OCI-LY1 (cell line): ENCODE measurements around the gene P2RY6.

ENCODE experiments used
- H2AFZ ChIP-seq: fragments of 200-600 bp; sonication (generic), shearing (Covaris generic); 2 replicates; pipeline ENCODE4 v1.6.0; 2014; ENCODE audit warnings: antibody characterized with exemption, mild to moderate bottlenecking, low read length
- H3F3A ChIP-seq: fragments of 200-600 bp; sonication (generic), shearing (Covaris generic); 2 replicates; pipeline ENCODE4 v1.6.0; 2014; ENCODE audit warnings: mild to moderate bottlenecking, antibody characterized with exemption, low read length, moderate library complexity; ENCODE audit not compliant: insufficient read depth
- H3K27ac ChIP-seq: fragments of 200-600 bp; sonication (generic); 2 replicates; pipeline ENCODE4 v1.5.1; 2014; ENCODE audit warnings: low read length, mixed run types, mild to moderate bottlenecking, low read depth; ENCODE audit not compliant: poor library complexity, severe bottlenecking
- H3K27me3 ChIP-seq: fragments of 200-600 bp; sonication (generic); 2 replicates; pipeline ENCODE4 v1.6.0; 2014; ENCODE audit warnings: antibody characterized with exemption, mild to moderate bottlenecking, low read length, moderate library complexity; ENCODE audit not compliant: insufficient read depth
- H3K36me3 ChIP-seq: fragments of 200-600 bp; sonication (generic); 2 replicates; pipeline ENCODE4 v1.6.1; 2014; ENCODE audit warnings: mild to moderate bottlenecking, antibody characterized with exemption, low read length, moderate library complexity, mixed read lengths; ENCODE audit not compliant: insufficient read depth
- H3K4me1 ChIP-seq: fragments of 200-600 bp; sonication (generic); 2 replicates; pipeline ENCODE4 v1.5.1; 2014; ENCODE audit warnings: mild to moderate bottlenecking, low read length, moderate library complexity; ENCODE audit not compliant: insufficient read depth, severe bottlenecking
- H3K4me2 ChIP-seq: fragments of 200-600 bp; sonication (generic), shearing (Covaris generic); 2 replicates; pipeline ENCODE4 v1.6.1; 2014; ENCODE audit warnings: low read length
- H3K4me3 ChIP-seq: fragments of 200-600 bp; sonication (generic); 2 replicates; pipeline ENCODE4 v1.5.1; 2014; ENCODE audit warnings: low read length, low read depth, mild to moderate bottlenecking, mixed read lengths; ENCODE audit not compliant: poor library complexity, severe bottlenecking
- H3K79me2 ChIP-seq: fragments of 200-600 bp; shearing (Covaris generic); 2 replicates; pipeline ENCODE4 v1.6.1; 2016; ENCODE audit warnings: mixed run types, low read length, mixed read lengths; ENCODE audit not compliant: insufficient read depth
- H3K9ac ChIP-seq: fragments of 200-600 bp; sonication (generic), shearing (Covaris generic); 2 replicates; pipeline ENCODE4 v1.6.1; 2014; ENCODE audit warnings: mild to moderate bottlenecking, low read length, mixed read lengths
- H3K9me2 ChIP-seq: fragments of 200-600 bp; sonication (generic), shearing (Covaris generic); 2 replicates; pipeline ENCODE4 v1.6.1; 2014; ENCODE audit warnings: low read depth, mild to moderate bottlenecking, low read length, mixed read lengths
- H3K9me3 ChIP-seq: fragments of 200-600 bp; shearing (Covaris generic); 2 replicates; pipeline ENCODE4 v1.6.1; 2014; ENCODE audit warnings: low read length, mixed read lengths
- H4K20me1 ChIP-seq: fragments of 200-600 bp; sonication (generic), shearing (Covaris generic); 2 replicates; pipeline ENCODE4 v1.6.0; 2016; ENCODE audit warnings: mild to moderate bottlenecking, low read length; ENCODE audit not compliant: insufficient read depth
- CTCF ChIP-seq: fragments of 200-600 bp; sonication (generic), shearing (Covaris generic); IDR thresholded peaks from 2 replicates; pipeline ENCODE4 v1.5.1; 2017; ENCODE audit warnings: mild to moderate bottlenecking, antibody characterized with exemption, low read length, moderate library complexity, mixed read lengths
- EZH2 ChIP-seq: fragments of 200-600 bp; sonication (generic), shearing (Covaris generic); IDR thresholded peaks from 2 replicates; pipeline ENCODE4 v1.8.0; 2017; ENCODE audit warnings: borderline replicate concordance, mixed run types, mild to moderate bottlenecking, antibody characterized with exemption, low read length, moderate library complexity, mixed read lengths

P2RY6 gene

GRCh38 chr11:73321604-73322381, 49.7 kb downstream of the P2RY6 start:
- Histone ChIP-seq H3K4me3 (no peak overlapping the region), H4K20me1 (no peaks in the 10 kb centered on the region), H3F3A (no peaks in the 10 kb centered on the region), H2AFZ (no peak overlapping the region), H3K36me3 (no peaks in the 10 kb centered on the region), H3K79me2 (no peaks in the 10 kb centered on the region), H3K9me3 (no peaks in the 10 kb centered on the region), H3K9me2 (no peaks in the 10 kb centered on the region), H3K27ac (no peak overlapping the region), H3K9ac (no peak overlapping the region), H3K4me1 (no peaks in the 10 kb centered on the region), H3K27me3 (no peaks in the 10 kb centered on the region), H3K4me2 (no peak overlapping the region)
- TF ChIP-seq EZH2 (no peak), CTCF (no peak)

DNA sequence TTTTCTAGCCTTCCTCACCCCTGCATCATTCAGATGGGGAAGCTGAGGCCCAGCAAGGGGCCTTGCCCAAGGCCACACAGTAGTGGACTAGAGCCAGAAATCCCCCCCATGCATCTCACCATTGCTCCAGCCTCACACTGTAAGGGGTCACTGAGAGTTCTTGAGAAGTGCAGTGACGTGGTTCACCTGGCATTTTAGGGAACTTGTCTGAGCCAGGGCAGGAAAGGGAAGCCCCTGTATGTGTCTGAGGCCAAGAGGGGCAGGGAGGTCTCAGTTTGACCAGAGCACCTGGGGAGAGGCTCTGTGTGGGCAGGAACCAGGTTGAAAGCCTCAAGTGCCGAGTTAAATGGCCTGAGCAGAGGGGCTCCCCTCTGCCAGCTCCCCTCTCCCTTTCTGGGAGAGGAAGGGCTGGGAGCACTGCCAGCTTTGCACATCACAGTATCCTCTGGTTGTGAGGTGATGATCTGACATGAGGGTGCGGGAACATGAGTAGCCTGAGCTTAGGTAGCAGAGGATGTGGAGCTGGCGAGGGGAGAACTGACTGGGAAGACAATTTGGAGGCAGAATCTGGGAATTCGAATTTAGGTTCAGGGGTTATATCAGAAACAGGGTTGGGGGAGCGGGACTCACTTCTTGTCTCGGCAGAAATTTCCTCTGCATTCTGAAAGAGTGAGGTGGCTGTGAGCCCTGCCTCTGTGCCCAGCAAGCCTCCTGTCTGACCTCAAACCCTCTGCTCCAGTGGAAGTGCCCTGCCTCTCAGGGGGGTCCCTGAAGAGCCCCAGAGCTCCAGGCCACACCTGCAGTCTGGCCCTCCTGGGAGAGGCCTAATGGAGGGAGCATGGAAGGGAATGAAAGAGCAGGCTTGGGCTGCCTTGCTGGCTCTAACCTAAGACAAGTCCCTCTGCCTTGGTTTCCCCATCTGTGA, 50.5 kb downstream of the P2RY6 start:
- H3K4me2 ChIP-seq = no peak overlapping the region

GRCh38 chr11:73323464-73323863, 51.3 kb downstream of the P2RY6 start:
- H3K36me3 ChIP-seq = no peaks in the 10 kb centered on the region
- H3K4me2 ChIP-seq = no peak overlapping the region
- H3K9ac ChIP-seq = no peak overlapping the region
- H3K4me1 ChIP-seq = no peaks in the 10 kb centered on the region
- no peaks in the 10 kb centered on the region for H4K20me1 ChIP-seq
- no peaks in the 10 kb centered on the region for H3K27me3 ChIP-seq
- no peak overlapping the region for H3K4me3 ChIP-seq
- TF ChIP-seq EZH2 (no peak), CTCF (no peak)
- H3K9me3 ChIP-seq = no peaks in the 10 kb centered on the region
- no peaks in the 10 kb centered on the region for H3F3A ChIP-seq
- no peaks in the 10 kb centered on the region for H3K9me2 ChIP-seq
- H3K79me2 ChIP-seq = no peaks in the 10 kb centered on the region
- H2AFZ ChIP-seq = no peak overlapping the region
- H3K27ac ChIP-seq = no peak overlapping the region

More for the DNA sequence above, 50.5 kb downstream of the P2RY6 start:
- no peak overlapping the region for H3K9ac ChIP-seq
- H3K27me3 ChIP-seq = no peaks in the 10 kb centered on the region
- no peak overlapping the region for H3K27ac ChIP-seq
- no peaks in the 10 kb centered on the region for H3K9me2 ChIP-seq
- no peaks in the 10 kb centered on the region for H3F3A ChIP-seq
- no peaks in the 10 kb centered on the region for H3K79me2 ChIP-seq
- H3K36me3 ChIP-seq = no peaks in the 10 kb centered on the region
- no peaks in the 10 kb centered on the region for H4K20me1 ChIP-seq
- no peaks in the 10 kb centered on the region for H3K9me3 ChIP-seq
- no peak for TF ChIP-seq EZH2
- no peak for TF ChIP-seq CTCF
- no peaks in the 10 kb centered on the region for H3K4me1 ChIP-seq
- H3K4me3 ChIP-seq = no peak overlapping the region
- H2AFZ ChIP-seq = no peak overlapping the region
